OCI-LY3 (cell line): ENCODE results near the gene FLNB.

Source experiments
- EZH2phosphoT487 ChIP-seq: fragments of 200-600 bp; shearing (Covaris generic); IDR thresholded peaks from 2 replicates; pipeline ENCODE4 v1.6.1; 2018; ENCODE audit warnings: antibody characterized with exemption, mixed run types, low read depth
- TF ChIP-seq, protein P1 (sequence below): fragments of 200-600, 300-600 bp; sonication (generic); IDR thresholded peaks from 2 replicates; pipeline ENCODE4 v1.5.1; 2014; ENCODE audit warnings: antibody characterized with exemption, low read length, low read depth

DNA sequence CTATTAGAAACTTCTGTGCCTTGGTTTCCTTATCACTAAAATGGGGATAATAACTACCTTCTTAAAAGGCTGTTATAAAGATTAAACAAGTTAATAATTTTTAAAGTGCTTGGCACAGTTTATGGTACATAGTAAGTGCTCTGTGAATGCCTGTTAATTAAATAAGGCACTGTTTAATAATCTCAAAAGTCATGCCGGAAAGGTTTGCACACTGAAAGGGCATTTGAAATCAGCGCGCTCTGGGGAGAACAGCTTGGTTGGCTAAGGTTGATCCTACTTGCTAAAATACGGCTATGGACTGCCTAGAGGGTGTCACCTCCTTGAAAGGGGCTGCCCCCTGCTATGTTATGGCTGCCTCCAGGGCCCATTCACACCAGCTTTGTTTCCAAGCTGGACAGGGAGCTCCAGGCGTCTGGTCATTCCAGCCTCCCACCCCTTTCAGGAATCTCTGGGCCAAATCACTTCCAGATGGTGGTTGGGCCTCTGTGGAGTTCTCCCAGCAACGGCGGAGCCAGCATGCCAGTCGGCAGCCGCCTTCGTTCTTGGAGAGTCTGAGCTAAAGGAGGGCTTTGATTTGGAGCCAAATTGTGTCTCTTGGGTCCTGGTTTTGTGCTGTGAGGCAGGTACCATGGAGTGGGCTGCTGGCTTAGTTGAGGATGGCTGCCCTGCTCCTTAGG, 5.9 kb downstream of the FLNB start:
- TF ChIP-seq, protein P1, sequence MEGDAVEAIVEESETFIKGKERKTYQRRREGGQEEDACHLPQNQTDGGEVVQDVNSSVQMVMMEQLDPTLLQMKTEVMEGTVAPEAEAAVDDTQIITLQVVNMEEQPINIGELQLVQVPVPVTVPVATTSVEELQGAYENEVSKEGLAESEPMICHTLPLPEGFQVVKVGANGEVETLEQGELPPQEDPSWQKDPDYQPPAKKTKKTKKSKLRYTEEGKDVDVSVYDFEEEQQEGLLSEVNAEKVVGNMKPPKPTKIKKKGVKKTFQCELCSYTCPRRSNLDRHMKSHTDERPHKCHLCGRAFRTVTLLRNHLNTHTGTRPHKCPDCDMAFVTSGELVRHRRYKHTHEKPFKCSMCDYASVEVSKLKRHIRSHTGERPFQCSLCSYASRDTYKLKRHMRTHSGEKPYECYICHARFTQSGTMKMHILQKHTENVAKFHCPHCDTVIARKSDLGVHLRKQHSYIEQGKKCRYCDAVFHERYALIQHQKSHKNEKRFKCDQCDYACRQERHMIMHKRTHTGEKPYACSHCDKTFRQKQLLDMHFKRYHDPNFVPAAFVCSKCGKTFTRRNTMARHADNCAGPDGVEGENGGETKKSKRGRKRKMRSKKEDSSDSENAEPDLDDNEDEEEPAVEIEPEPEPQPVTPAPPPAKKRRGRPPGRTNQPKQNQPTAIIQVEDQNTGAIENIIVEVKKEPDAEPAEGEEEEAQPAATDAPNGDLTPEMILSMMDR: no peak
- no peak for TF ChIP-seq EZH2phosphoT487
